GM20431 (cell line): ENCODE measurements around the gene TLR5.

Experiments
- in situ Hi-C: fragments of 300-500 bp; cut with MseI, MboI; formaldehyde crosslinking; loops from one replicate; pipeline ENCODE4 v1.15.0; 2020; ENCODE audit warnings: low sequenced_read_pairs; ENCODE audit not compliant: unreplicated experiment

The TLR5 gene

DNA sequence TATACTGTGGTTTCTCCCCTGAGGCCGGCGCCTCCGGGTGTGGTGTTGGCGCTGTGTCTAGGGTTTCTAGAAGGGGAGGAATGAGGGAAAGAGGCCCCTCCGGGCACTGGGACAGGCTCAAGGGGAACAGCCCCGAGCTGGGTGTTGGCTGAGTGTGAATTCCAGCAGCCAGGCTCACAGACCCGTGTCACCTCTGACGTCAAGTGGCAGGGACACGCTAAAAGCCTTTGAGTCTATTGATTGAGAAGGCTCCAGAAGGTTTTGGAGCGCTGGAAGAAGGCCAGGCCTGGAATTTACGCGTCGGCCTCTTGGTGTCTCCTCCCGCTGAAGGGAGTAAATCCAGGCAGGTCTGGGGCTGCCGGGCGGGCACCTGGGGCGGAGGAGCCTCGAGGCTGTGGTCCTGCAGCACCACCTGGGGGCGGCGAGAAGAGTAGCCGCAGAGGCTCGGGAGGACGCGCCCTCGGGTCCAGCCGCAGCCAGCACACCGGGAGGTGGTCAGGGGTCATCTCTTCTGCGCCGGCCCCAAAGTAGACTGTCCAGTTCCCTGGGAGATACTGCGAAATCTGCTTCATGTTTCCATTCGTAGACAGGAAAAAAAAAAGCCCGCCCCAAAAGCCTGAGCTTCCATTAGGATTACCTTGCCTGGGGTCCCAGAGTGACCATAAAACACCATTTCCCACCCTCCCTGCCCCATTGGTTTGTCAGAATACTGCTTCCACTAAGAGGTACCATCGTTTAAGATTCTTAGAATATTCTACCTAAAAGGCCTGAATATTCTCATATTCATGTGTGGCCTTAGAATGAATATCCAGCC is 61.7 kb downstream of the TLR5 start:
- in situ Hi-C loops = loop anchor here (25.0 kb wide), 1 partner anchor 294 kb away; no protein-coding TSS in a partner anchor

GRCh38 chr1:223079498-223079897 is 63.5 kb downstream of the TLR5 start:
- in situ Hi-C loops = loop anchor here (25.0 kb wide), 1 partner anchor 292 kb away; no protein-coding TSS in a partner anchor

- in situ Hi-C loops = loop anchor here (25.0 kb wide), 1 partner anchor 290 kb away; no protein-coding TSS in a partner anchor
Measured at GRCh38 chr1:223077247-223077833, 65.7 kb downstream of the TLR5 start.

GRCh38 chr1:223076362-223076761 is 66.7 kb downstream of the TLR5 start:
- in situ Hi-C loops = loop anchor here (25.0 kb wide), 1 partner anchor 289 kb away; no protein-coding TSS in a partner anchor

- in situ Hi-C loops = loop anchor here (25.0 kb wide), 1 partner anchor 289 kb away; no protein-coding TSS in a partner anchor
Measured at GRCh38 chr1:223075834-223076233, 67.2 kb downstream of the TLR5 start.

DNA sequence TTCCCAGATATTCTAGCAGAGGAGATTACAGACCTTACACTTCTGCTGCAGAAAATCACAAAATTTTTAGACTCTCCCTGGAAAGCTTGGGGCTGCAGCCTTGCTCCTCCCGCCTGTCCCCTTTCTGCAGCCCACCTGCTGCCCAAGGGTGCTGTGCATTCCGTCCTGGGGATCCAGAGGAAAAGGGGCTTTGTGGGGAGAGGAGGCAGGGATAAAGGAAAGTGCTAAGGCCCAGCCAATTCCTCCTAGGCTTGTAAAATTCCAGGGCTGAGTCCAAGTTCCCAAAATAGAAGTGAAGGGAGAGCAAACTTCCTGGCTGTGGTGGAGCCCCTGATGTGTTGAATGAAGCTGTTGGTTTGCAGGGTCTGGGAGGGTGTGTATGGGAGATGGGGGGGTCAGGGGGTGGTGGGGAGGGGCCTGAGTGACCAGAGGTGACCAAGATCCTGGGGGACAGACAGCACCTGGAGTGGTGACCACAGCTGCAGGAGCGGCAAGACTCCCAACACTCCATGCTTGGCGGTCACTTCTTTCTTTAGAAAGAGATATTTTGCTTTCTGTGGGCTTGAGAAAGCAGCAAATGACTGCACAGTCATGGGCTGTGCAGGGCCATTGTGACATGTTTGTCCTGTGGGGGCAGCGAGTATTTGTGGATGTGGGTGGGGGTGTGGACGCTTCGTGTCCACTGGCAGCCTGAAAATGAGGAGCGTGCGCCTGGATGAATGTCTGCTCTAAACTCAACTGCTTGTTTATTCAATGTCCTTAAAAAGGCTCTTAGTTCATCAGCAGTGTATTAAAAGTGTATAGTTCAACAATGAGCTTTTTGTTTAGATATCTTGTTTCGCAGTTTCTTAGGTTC is 68.4 kb downstream of the TLR5 start:
- in situ Hi-C loops = loop anchor here (25.0 kb wide), 1 partner anchor 287 kb away; no protein-coding TSS in a partner anchor

DNA sequence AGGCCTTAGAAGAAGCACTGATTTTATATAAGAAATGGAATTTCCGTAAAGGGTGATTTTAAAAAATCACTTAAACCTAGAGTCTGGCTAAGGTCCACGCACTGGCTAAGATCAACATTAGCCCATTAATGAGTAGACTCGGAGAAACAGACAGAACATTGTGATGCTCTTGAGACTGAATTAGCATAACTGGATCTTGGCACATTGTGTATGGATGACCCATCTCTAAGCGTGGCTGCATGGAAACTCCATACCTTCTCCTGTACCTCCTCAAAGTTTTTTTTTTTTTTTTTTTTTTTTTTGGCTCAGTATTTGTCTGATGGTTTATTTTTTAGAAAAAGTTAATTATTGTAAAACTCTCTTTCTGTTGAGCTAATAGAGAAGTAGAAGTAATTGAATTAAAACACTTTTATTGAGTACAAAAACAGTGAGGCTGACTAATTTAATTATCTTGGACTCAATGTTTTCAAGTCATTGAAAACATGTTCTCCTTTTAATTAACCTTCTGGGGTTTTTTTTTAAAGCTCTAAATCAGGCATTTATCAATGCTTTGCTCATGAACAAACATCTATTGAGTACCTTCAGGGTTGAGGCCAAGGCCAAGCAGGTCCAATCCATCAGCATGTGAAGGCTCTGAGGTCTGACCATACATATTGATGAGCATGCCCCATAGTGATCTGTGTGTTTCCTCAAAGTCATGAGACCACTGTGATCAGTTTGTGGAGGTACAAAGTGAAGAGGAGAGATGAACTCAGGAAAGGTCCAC is 74.0 kb downstream of the TLR5 start:
- in situ Hi-C loops = no loop called here

GRCh38 chr1:223067914-223068313 is 75.1 kb downstream of the TLR5 start:
- in situ Hi-C loops = no loop called here

GRCh38 chr1:223066415-223066814 is 76.6 kb downstream of the TLR5 start:
- in situ Hi-C loops = no loop called here

DNA sequence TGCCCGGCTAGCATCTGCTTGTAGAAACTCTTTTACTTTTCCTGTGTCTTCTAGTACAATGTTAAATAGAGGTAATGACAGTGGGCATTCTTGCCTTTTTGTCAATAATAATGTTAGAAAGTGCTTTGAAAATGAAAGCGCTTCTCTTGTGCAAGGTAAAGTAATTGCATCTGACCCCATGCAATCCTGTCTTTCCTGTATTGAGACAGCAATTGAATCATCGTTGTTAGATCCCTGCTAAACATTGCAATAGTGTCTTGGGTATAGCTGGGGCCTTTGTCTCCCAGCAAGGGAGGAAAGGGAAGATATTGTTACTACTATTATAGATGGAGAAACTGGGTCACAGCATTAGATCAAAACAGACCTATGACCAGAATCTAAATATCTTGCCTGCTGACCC is 80.9 kb downstream of the TLR5 start:
- in situ Hi-C loops = no loop called here

DNA sequence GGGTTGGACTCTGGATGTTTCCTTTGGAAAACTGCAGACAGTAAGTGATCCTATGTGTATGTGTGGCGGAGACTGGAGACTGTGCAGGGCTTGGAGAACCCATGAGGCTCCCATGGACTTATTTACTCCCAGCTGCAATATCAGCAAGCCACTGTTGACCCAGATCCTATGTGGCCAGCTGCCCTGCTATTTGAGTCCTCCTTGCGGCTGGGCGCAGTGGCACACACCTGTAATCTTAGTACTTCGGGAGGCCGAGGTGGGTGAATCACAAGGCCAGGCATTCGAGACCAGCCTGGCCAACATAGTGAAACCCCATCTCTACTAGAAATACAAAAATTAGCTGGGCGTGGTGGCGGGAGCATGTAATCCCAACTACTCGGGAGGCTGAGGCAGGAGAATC is 83.5 kb downstream of the TLR5 start:
- in situ Hi-C loops = no loop called here
